ENCODE data around the gene IL1RAPL2. TPM values are rescaled to one million over a fixed set of nuclear protein-coding genes. Genes with fewer than 3 reads are reported as not detected.

Gene IL1RAPL2
- total and polyA plus RNA-seq, 10 of the 15 experiments (the other 5 are each of a cell fraction or from before 2014, with no cell fraction given) = 0.19 TPM; not detected in 9

- no peak overlapping the region for H3K4me3 ChIP-seq
- H4K20me1 ChIP-seq (ENCODE audit: control insufficient read depth, insufficient read depth) = no peaks in the 10 kb centered on the region
- in situ Hi-C loops (cut with MboI) = no loop called here
- no peak overlapping the region for H2AFZ ChIP-seq (ENCODE audit: control insufficient read depth, low read depth, low read length)
- H3K79me2 ChIP-seq (ENCODE audit: control insufficient read depth, insufficient read depth, low read length) = no peaks in the 10 kb centered on the region
- SMC1A ChIA-PET (ENCODE audit: uncharacterized antibody, unreplicated experiment) = no interaction called here
- H3K9ac ChIP-seq (ENCODE audit: control insufficient read depth, insufficient read depth, low read length) = no peak overlapping the region
- FAIRE-seq = no peak
- H3K4me2 ChIP-seq (ENCODE audit: control insufficient read depth, insufficient read depth) = no peak overlapping the region
- H3K9me3 ChIP-seq (replicated peaks; ENCODE audit: control insufficient read depth, insufficient read depth, low read length) = no peaks in the 10 kb centered on the region; the same call in 2 of the 3 replicates
- RAD21 ChIA-PET (ENCODE audit: unreplicated experiment) = no interaction called here
- CTCF ChIA-PET = no interaction called here
- ATAC-seq = no peak
- no peaks in the 10 kb centered on the region for H3K27me3 ChIP-seq (replicated peaks in 1 of 2; ENCODE audit: control insufficient read depth in 2 of 2, insufficient read depth in 2 of 2, low read length in 1 of 2)
- WGBS (ENCODE audit: insufficient coverage, insufficient replicate concordance, low lambda C conversion rate, missing lambda C conversion rate) = 37% methylated on average over 1 of the region's 1 CpG
- H3K27ac ChIP-seq (ENCODE audit: control insufficient read depth, insufficient read depth) = no peak overlapping the region
- BruUV-seq (replicated peaks) = no TSS peak
- no peaks in the 10 kb centered on the region for H3K36me3 ChIP-seq (ENCODE audit: control insufficient read depth in 2 of 2, insufficient read depth in 2 of 2, low read length in 1 of 2)
- intact Hi-C loops (cut with micrococcal nuclease; ENCODE audit: unreplicated experiment) = no loop called here
- POLR2A ChIA-PET = no interaction called here
- no peak for DNase-seq (ENCODE audit: low read depth, low spot score)
- H3K4me1 ChIP-seq (ENCODE audit: control insufficient read depth, insufficient read depth, low read length) = no peaks in the 10 kb centered on the region
- TF ChIP-seq ZNF274 (IDR thresholded peaks at IDR 0.05; ENCODE audit: insufficient read depth, insufficient read length) (no peak), IRF5 (IDR thresholded peaks at IDR 0.05; ENCODE audit: borderline replicate concordance) (no peak), ZNF217 (IDR thresholded peaks at IDR 0.05) (no peak), STAT3 (IDR thresholded peaks at IDR 0.05; ENCODE audit: low read depth, low read length) (no peak), HDAC2 (IDR thresholded peaks at IDR 0.05) (no peak), CEBPB (IDR thresholded peaks at IDR 0.05; ENCODE audit: borderline replicate concordance in 1 of 2, low read depth in 2 of 2, low read length in 2 of 2) (no peak), FOS (IDR thresholded peaks at IDR 0.05; ENCODE audit: borderline replicate concordance, extremely low read depth, insufficient read length) (no peak), SRF (IDR thresholded peaks at IDR 0.05; ENCODE audit: low read depth in 2 of 2, low read length in 2 of 2) (no peak), PRDM15 (CRISPR knock-in tag; IDR thresholded peaks at IDR 0.05) (no peak), EZH2 (IDR thresholded peaks at IDR 0.05; ENCODE audit: borderline replicate concordance, control insufficient read depth, low read depth, low read length) (no peak), HCFC1 (IDR thresholded peaks at IDR 0.05; ENCODE audit: low read length) (no peak), ZSCAN29 (IDR thresholded peaks at IDR 0.05) (no peak), SKIL (IDR thresholded peaks at IDR 0.05; ENCODE audit: low read depth, poor library complexity, severe bottlenecking) (no peak), WRNIP1 (IDR thresholded peaks at IDR 0.05; ENCODE audit: borderline replicate concordance, low read depth, low read length) (no peak), CREB1 (IDR thresholded peaks at IDR 0.05; ENCODE audit: low read depth) (no peak), DPF2 (IDR thresholded peaks at IDR 0.05) (no peak)
- TF ChIP-seq, protein P1, sequence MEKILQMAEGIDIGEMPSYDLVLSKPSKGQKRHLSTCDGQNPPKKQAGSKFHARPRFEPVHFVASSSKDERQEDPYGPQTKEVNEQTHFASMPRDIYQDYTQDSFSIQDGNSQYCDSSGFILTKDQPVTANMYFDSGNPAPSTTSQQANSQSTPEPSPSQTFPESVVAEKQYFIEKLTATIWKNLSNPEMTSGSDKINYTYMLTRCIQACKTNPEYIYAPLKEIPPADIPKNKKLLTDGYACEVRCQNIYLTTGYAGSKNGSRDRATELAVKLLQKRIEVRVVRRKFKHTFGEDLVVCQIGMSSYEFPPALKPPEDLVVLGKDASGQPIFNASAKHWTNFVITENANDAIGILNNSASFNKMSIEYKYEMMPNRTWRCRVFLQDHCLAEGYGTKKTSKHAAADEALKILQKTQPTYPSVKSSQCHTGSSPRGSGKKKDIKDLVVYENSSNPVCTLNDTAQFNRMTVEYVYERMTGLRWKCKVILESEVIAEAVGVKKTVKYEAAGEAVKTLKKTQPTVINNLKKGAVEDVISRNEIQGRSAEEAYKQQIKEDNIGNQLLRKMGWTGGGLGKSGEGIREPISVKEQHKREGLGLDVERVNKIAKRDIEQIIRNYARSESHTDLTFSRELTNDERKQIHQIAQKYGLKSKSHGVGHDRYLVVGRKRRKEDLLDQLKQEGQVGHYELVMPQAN (conservative IDR thresholded peaks at IDR 0.05) = no peak
These were observed 858.7 kb downstream of the IL1RAPL2 start for GRCh38 chrX:105424729-105425128.
